SK-N-SH (cell line): ENCODE data around the gene CTTNBP2NL. TPM values are rescaled to one million over a fixed set of nuclear protein-coding genes. Genes with fewer than 3 reads are reported as not detected.
A peak's percentile ranks its signal among the peaks of the same experiment; 100 is the strongest.

ENCODE experiments used
- CTCF ChIA-PET: fragments of 300-600, 350-600 bp; formaldehyde crosslinking; extraction: SDS; loops from one replicate; lab custom pipeline; 2021; lab: Yijun Ruan, JAX
- POLR2A ChIA-PET: fragments of 350-600 bp; sonication (Branson Sonifier 250); formaldehyde crosslinking; extraction: SDS; loops from one replicate; lab custom pipeline; 2020; ENCODE audit warnings: antibody characterized with exemption, inconsistent platforms; lab: Yijun Ruan, JAX
- DNase-seq: peaks from one replicate; pipeline ENCODE4 v3.0.0; 2012
- H2AFZ ChIP-seq: fragments of 200-600 bp; sonication (generic); 2 replicates; pipeline ENCODE4 v1.8.1; 2016; ENCODE audit warnings: antibody characterized with exemption, mild to moderate bottlenecking, low read depth
- H3F3A ChIP-seq: fragments of 200-600 bp; sonication (generic); replicated peaks from 2 replicates; pipeline ENCODE3; 2016; ENCODE audit warnings: antibody characterized with exemption, mild to moderate bottlenecking; ENCODE audit not compliant: insufficient read depth
- H3K27ac ChIP-seq, 2 experiments: fragments of 200-500 bp in 1 of 2; fragments of 200-600 bp in 1 of 2; sonication (Bioruptor generic) in 1 of 2; sonication (generic), shearing (Covaris generic) in 1 of 2; 2 replicates each; pipeline versions ENCODE4 v1.5.1 to v1.6.1; 2014 to 2016; ENCODE audit warnings: low read depth in 2 of 2, inconsistent platforms in 1 of 2, low read length in 1 of 2, mild to moderate bottlenecking in 1 of 2, mixed read lengths in 1 of 2
- H3K27me3 ChIP-seq: fragments of 200-600 bp; sonication (generic), shearing (Covaris generic); 2 replicates; pipeline ENCODE4 v1.6.1; 2016; ENCODE audit warnings: mixed run types; ENCODE audit not compliant: insufficient read depth
- H3K36me3 ChIP-seq, 2 experiments: fragments of 200-500 bp in 1 of 2; fragments of 200-600 bp in 1 of 2; sonication (Bioruptor generic) in 1 of 2; sonication (generic) in 1 of 2; replicated peaks in 1 of 2; 2 replicates each; pipeline versions ENCODE3 to v1.5.1; 2014 to 2016; ENCODE audit warnings: low read length in 1 of 2, mild to moderate bottlenecking in 1 of 2; ENCODE audit not compliant: insufficient read depth in 2 of 2, control insufficient read depth in 1 of 2
- H3K4me1 ChIP-seq, 2 experiments: fragments of 200-500 bp in 1 of 2; fragments of 200-600 bp in 1 of 2; sonication (Bioruptor generic) in 1 of 2; sonication (generic), shearing (Covaris generic) in 1 of 2; 2 replicates each; pipeline versions ENCODE4 v1.5.1 to v1.6.1; 2014 to 2016; ENCODE audit warnings: low read depth in 1 of 2, low read length in 1 of 2, mixed run types in 1 of 2; ENCODE audit not compliant: insufficient read depth in 2 of 2, control insufficient read depth in 1 of 2
- H3K4me2 ChIP-seq: fragments of 200-600 bp; sonication (generic), shearing (Covaris generic); 2 replicates; pipeline ENCODE4 v1.6.1; 2017; ENCODE audit warnings: mixed run types
- H3K4me3 ChIP-seq, 2 experiments: fragments of 200-500 bp in 1 of 2; fragments of 200-600 bp in 1 of 2; sonication (Bioruptor generic) in 1 of 2; sonication (generic), shearing (Covaris generic) in 1 of 2; 2 replicates each; pipeline versions ENCODE4 v1.5.1 to v1.8.1; 2014 to 2016; ENCODE audit warnings: low read depth in 2 of 2, inconsistent platforms in 1 of 2, low read length in 1 of 2, mild to moderate bottlenecking in 1 of 2, mixed read lengths in 1 of 2, moderate library complexity in 1 of 2
- H3K79me2 ChIP-seq: fragments of 200-600 bp; sonication (generic); 2 replicates; pipeline ENCODE4 v1.8.1; 2017; ENCODE audit warnings: mild to moderate bottlenecking; ENCODE audit not compliant: insufficient read depth
- H3K9ac ChIP-seq: fragments of 200-600 bp; sonication (generic); 2 replicates; pipeline ENCODE4 v1.6.1; 2017; ENCODE audit warnings: mixed run types
- H3K9me2 ChIP-seq: fragments of 200-600 bp; sonication (generic); 2 replicates; pipeline ENCODE4 v1.6.1; 2017; ENCODE audit warnings: mixed run types
- H3K9me3 ChIP-seq: fragments of 200-600 bp; sonication (generic); 2 replicates; pipeline ENCODE4 v1.6.1; 2017; ENCODE audit warnings: mixed run types, mild to moderate bottlenecking, moderate library complexity
- H4K20me1 ChIP-seq: fragments of 200-600 bp; sonication (generic); 2 replicates; pipeline ENCODE4 v1.6.1; 2017; ENCODE audit warnings: mild to moderate bottlenecking, mixed run types; ENCODE audit not compliant: insufficient read depth
- CHD2 ChIP-seq: fragments of 150-350 bp; IDR thresholded peaks from 2 replicates; pipeline ENCODE4 v1.6.1; 2018; ENCODE audit warnings: low read length; ENCODE audit not compliant: partially characterized antibody
- CTCF ChIP-seq: fragments of 200-600 bp; sonication (generic); IDR thresholded peaks from 2 replicates; pipeline ENCODE4 v1.6.1; 2017; ENCODE audit warnings: antibody characterized with exemption, mild to moderate bottlenecking, moderate library complexity
- ELF1 ChIP-seq: IDR thresholded peaks from 2 replicates; pipeline ENCODE4 v1.4.0; 2012
- EP300 ChIP-seq, 2 experiments: IDR thresholded peaks; 2 replicates each; pipeline versions ENCODE4 v1.4.0 to v1.6.1; 2012; ENCODE audit warnings: borderline replicate concordance in 1 of 2, low read depth in 1 of 2, low read length in 1 of 2
- EZH2phosphoT487 ChIP-seq: fragments of 200-600 bp; sonication (generic); IDR thresholded peaks from 2 replicates; pipeline ENCODE4 v1.6.1; 2017; ENCODE audit warnings: low read depth, mixed run types, mild to moderate bottlenecking, antibody characterized with exemption, moderate library complexity, borderline replicate concordance
- FOSL2 ChIP-seq: IDR thresholded peaks from 2 replicates; pipeline ENCODE4 v1.4.0; 2012; ENCODE audit warnings: low read depth, mild to moderate bottlenecking, moderate library complexity, borderline replicate concordance
- FOXJ3 ChIP-seq: sonication (generic); formaldehyde crosslinking; IDR thresholded peaks from 2 replicates; pipeline ENCODE4 v1.5.1; 2020; ENCODE audit warnings: mild to moderate bottlenecking, missing genetic modification reagents
- FOXM1 ChIP-seq: IDR thresholded peaks from 2 replicates; pipeline ENCODE4 v1.4.0; 2012; ENCODE audit warnings: low read depth, mild to moderate bottlenecking
- GABPA ChIP-seq: IDR thresholded peaks from 2 replicates; pipeline ENCODE4 v1.4.0; 2012; ENCODE audit warnings: low read depth, mild to moderate bottlenecking
- GATA2 ChIP-seq: sonication (generic); formaldehyde crosslinking; IDR thresholded peaks from 2 replicates; pipeline ENCODE4 v1.5.0; 2020; ENCODE audit warnings: mild to moderate bottlenecking, missing genetic modification reagents
- IRF3 ChIP-seq: fragments of 150-350 bp; IDR thresholded peaks from 2 replicates; pipeline ENCODE4 v1.6.1; 2016; ENCODE audit warnings: mild to moderate bottlenecking, low read depth, low read length
- JUND ChIP-seq: IDR thresholded peaks from 2 replicates; pipeline ENCODE4 v1.4.0; 2012
- MAX ChIP-seq: IDR thresholded peaks from 2 replicates; pipeline ENCODE4 v1.4.0; 2012; ENCODE audit warnings: low read depth
- MEF2A ChIP-seq: IDR thresholded peaks from 2 replicates; pipeline ENCODE4 v1.4.0; 2012; ENCODE audit warnings: low read depth, borderline replicate concordance
- MXI1 ChIP-seq: IDR thresholded peaks from 2 replicates; pipeline ENCODE4 v1.6.1; 2012; ENCODE audit warnings: mild to moderate bottlenecking, low read depth, low read length, improper control_type of control experiment
- NFIC ChIP-seq: IDR thresholded peaks from 2 replicates; pipeline ENCODE4 v1.4.0; 2012; ENCODE audit warnings: borderline replicate concordance
- NRF1 ChIP-seq: IDR thresholded peaks from 2 replicates; pipeline ENCODE4 v1.6.1; 2012; ENCODE audit warnings: low read depth, mild to moderate bottlenecking, low read length
- RAD21 ChIP-seq: IDR thresholded peaks from 2 replicates; pipeline ENCODE4 v1.6.1; 2012; ENCODE audit warnings: mild to moderate bottlenecking, low read length
- RCOR1 ChIP-seq: fragments of 150-350 bp; IDR thresholded peaks from 2 replicates; pipeline ENCODE4 v1.6.1; 2017; ENCODE audit warnings: antibody characterized with exemption, low read length
- RFX5 ChIP-seq: IDR thresholded peaks from 2 replicates; pipeline ENCODE4 v1.6.1; 2012; ENCODE audit warnings: mild to moderate bottlenecking, improper control_type of control experiment, low read length
- SIN3A ChIP-seq: IDR thresholded peaks from 2 replicates; pipeline ENCODE4 v1.6.1; 2012; ENCODE audit warnings: low read depth, mild to moderate bottlenecking, low read length, moderate library complexity, borderline replicate concordance
- SMC3 ChIP-seq: IDR thresholded peaks from 2 replicates; pipeline ENCODE4 v1.6.1; 2012; ENCODE audit warnings: low read depth, low read length, improper control_type of control experiment
- TAF1 ChIP-seq: IDR thresholded peaks from 2 replicates; pipeline ENCODE4 v1.6.1; 2012; ENCODE audit warnings: low read depth, mild to moderate bottlenecking, low read length, moderate library complexity, borderline replicate concordance
- TCF12 ChIP-seq: IDR thresholded peaks from 2 replicates; pipeline ENCODE4 v1.4.0; 2012
- TEAD4 ChIP-seq: IDR thresholded peaks from 2 replicates; pipeline ENCODE4 v1.4.0; 2012; ENCODE audit warnings: mild to moderate bottlenecking, borderline replicate concordance; ENCODE audit not compliant: insufficient read depth
- USF1 ChIP-seq: IDR thresholded peaks from 2 replicates; pipeline ENCODE4 v1.4.0; 2012; ENCODE audit warnings: low read depth, borderline replicate concordance
- USF2 ChIP-seq: fragments of 150-350 bp; IDR thresholded peaks from 2 replicates; pipeline ENCODE4 v1.6.1; 2017; ENCODE audit warnings: antibody characterized with exemption, low read length, low read depth, borderline replicate concordance
- YY1 ChIP-seq: IDR thresholded peaks from 2 replicates; pipeline ENCODE4 v1.4.0; 2012; ENCODE audit warnings: low read depth, mild to moderate bottlenecking
- WGBS: methylation state at CpG from one replicate; pipeline ENCODE4 v1.1.6; 2017; ENCODE audit warnings: low lambda C conversion rate; 5-methylcytosine and 5-hydroxymethylcytosine counted together
- polyA plus RNA-seq, 3 experiments: library from polyadenylated mRNA; depleted of rRNA; stranded (reverse); fragments of >200 nt; gene quantifications; 2 replicates each; pipeline ENCODE4 v1.2.3, GENCODE V29; 2012

Gene CTTNBP2NL
- polyA plus RNA-seq, 1 of the 3 experiments (the other 2 are of a cell fraction): 4.9 TPM

GRCh38 chr1:112506731-112507130 lies 110.7 kb downstream of the CTTNBP2NL start:
- Histone ChIP-seq H3K4me3 (no peak overlapping the region), H3K9me2 (no peaks in the 10 kb centered on the region), H3K36me3 (no peaks in the 10 kb centered on the region), H3K79me2 (no peaks in the 10 kb centered on the region), H3K9me3 (no peaks in the 10 kb centered on the region), H3F3A (no peaks in the 10 kb centered on the region), H3K27me3 (no peaks in the 10 kb centered on the region), H3K4me1 (peaks cover 0 to 18% of the 10 kb centered on the region in 2 experiments; a peak in 1 of 4 replicates), H3K9ac (no peak overlapping the region), H4K20me1 (no peaks in the 10 kb centered on the region), H3K4me2 (no peak overlapping the region), H3K27ac (no peak overlapping the region), H2AFZ (no peak overlapping the region)
- TF ChIP-seq YY1: no peak
- TF ChIP-seq CHD2: no peak
- no peak for TF ChIP-seq TEAD4
- no peak for TF ChIP-seq USF2
- TF ChIP-seq TAF1: no peak
- TF ChIP-seq MXI1: no peak
- no peak for TF ChIP-seq EP300 (IDR thresholded peaks at IDR 0.05; ENCODE audit: borderline replicate concordance in 1 of 2, low read depth in 1 of 2, low read length in 1 of 2)
- no peak for TF ChIP-seq TCF12
- no peak for TF ChIP-seq RAD21
- no peak for TF ChIP-seq JUND
- no peak for TF ChIP-seq FOXM1
- TF ChIP-seq SMC3: no peak
- TF ChIP-seq SIN3A: no peak
- no peak for TF ChIP-seq GABPA
- TF ChIP-seq GATA2 (CRISPR knock-in tag): no peak
- TF ChIP-seq EZH2phosphoT487: no peak
- TF ChIP-seq FOXJ3 (CRISPR knock-in tag): no peak
- no peak for TF ChIP-seq FOSL2
- TF ChIP-seq NRF1: no peak
- no peak for TF ChIP-seq ELF1
- POLR2A ChIA-PET: no interaction called here
- WGBS: 97% methylated on average over 8 of the region's 8 CpGs
- DNase-seq: no peak
- CTCF ChIA-PET: no interaction called here

- Histone ChIP-seq H3K9ac (no peak overlapping the region), H4K20me1 (no peaks in the 10 kb centered on the region), H3K27me3 (no peaks in the 10 kb centered on the region), H3K27ac (no peak overlapping the region), H3K36me3 (no peaks in the 10 kb centered on the region), H3K4me3 (no peak overlapping the region), H3K79me2 (no peaks in the 10 kb centered on the region), H3K4me2 (peak overlapping the region; percentile 93; the same call in 1 of the 2 replicates), H2AFZ (no peak overlapping the region), H3F3A (no peaks in the 10 kb centered on the region), H3K4me1 (peaks cover 0 to 15% of the 10 kb centered on the region in 2 experiments; a peak in 1 of 4 replicates), H3K9me2 (no peaks in the 10 kb centered on the region), H3K9me3 (no peaks in the 10 kb centered on the region)
- 92% methylated on average over 9 of the region's 9 CpGs for WGBS
- ChIA-PET POLR2A (no interaction called here), CTCF (no interaction called here)
- DNase-seq: no peak
- no peak for TF ChIP-seq NFIC
- no peak for TF ChIP-seq RFX5
- TF ChIP-seq USF1: no peak
- TF ChIP-seq MEF2A: no peak
- no peak for TF ChIP-seq CTCF
- no peak for TF ChIP-seq RAD21
- TF ChIP-seq GABPA: no peak
- TF ChIP-seq GATA2 (CRISPR knock-in tag): no peak
- TF ChIP-seq MAX: no peak
- TF ChIP-seq SIN3A: no peak
- no peak for TF ChIP-seq MXI1
- no peak for TF ChIP-seq RCOR1
- TF ChIP-seq FOXJ3 (CRISPR knock-in tag): no peak
- TF ChIP-seq IRF3: no peak
Measured at GRCh38 chr1:112507336-112507735, 111.3 kb downstream of the CTTNBP2NL start.
